ENCODE measurements around the gene F11R. TPM values are rescaled to one million over a fixed set of nuclear protein-coding genes. Genes with fewer than 3 reads are reported as not detected.

The F11R gene
- total and polyA plus RNA-seq, 10 of the 15 experiments (the other 5 are each of a cell fraction or from before 2014, with no cell fraction given) = 15.3 to 80.9 (median 24.3) TPM

GRCh38 chr1:160979286-160979685 lies 41.7 kb downstream of the F11R start:
- intact Hi-C loops (cut with micrococcal nuclease; ENCODE audit: unreplicated experiment) = no loop called here
- 86% methylated on average over 2 of the region's 2 CpGs for WGBS (ENCODE audit: insufficient coverage, insufficient replicate concordance, low lambda C conversion rate, missing lambda C conversion rate)
- ChIA-PET RAD21 (ENCODE audit: unreplicated experiment) (interaction anchor here (1.0 to 4.2 kb wide), 3 partner anchors 10 to 141 kb away, joined by 3 to 21 read pairs (median 3); no protein-coding TSS in a partner anchor), POLR2A (no interaction called here), SMC1A (ENCODE audit: uncharacterized antibody, unreplicated experiment) (interaction anchor here (0.8 to 4.9 kb wide), 4 partner anchors 27 to 202 kb away, joined by 3 to 21 read pairs (median 4); no protein-coding TSS in a partner anchor), CTCF (interaction anchor here (0.8 to 11.0 kb wide), 9 partner anchors 10 to 203 kb away, joined by 3 to 75 read pairs (median 3); partner anchors contain the start of genes ITLN2 and KLHDC9)
- no peaks in the 10 kb centered on the region for H4K20me1 ChIP-seq (ENCODE audit: control insufficient read depth, insufficient read depth)
- no peak for FAIRE-seq
- H3K4me3 ChIP-seq = no peak overlapping the region
- in situ Hi-C loops (cut with MboI) = no loop called here
- H3K27ac ChIP-seq (ENCODE audit: control insufficient read depth, insufficient read depth) = no peak overlapping the region
- no peak overlapping the region for H3K9ac ChIP-seq (ENCODE audit: control insufficient read depth, insufficient read depth, low read length)
- H3K4me2 ChIP-seq (ENCODE audit: control insufficient read depth, insufficient read depth) = no peak overlapping the region
- H3K79me2 ChIP-seq (ENCODE audit: control insufficient read depth, insufficient read depth, low read length) = no peaks in the 10 kb centered on the region
- H3K4me1 ChIP-seq (ENCODE audit: control insufficient read depth, insufficient read depth, low read length) = peaks cover 10% of the 10 kb centered on the region
- no peaks in the 10 kb centered on the region for H3K9me3 ChIP-seq (replicated peaks; ENCODE audit: control insufficient read depth, insufficient read depth, low read length)
- no peak for ATAC-seq
- H2AFZ ChIP-seq (ENCODE audit: control insufficient read depth, low read depth, low read length) = no peak overlapping the region
- no peaks in the 10 kb centered on the region; a peak in 2 of 4 replicates for H3K27me3 ChIP-seq (replicated peaks in 1 of 2; ENCODE audit: control insufficient read depth in 2 of 2, insufficient read depth in 2 of 2, low read length in 1 of 2)
- no peaks in the 10 kb centered on the region for H3K36me3 ChIP-seq (ENCODE audit: control insufficient read depth in 2 of 2, insufficient read depth in 2 of 2, low read length in 1 of 2)
- no TSS peak for BruUV-seq (replicated peaks)
- no peak for DNase-seq (ENCODE audit: low read depth, low spot score)
- no peak for TF ChIP-seq ZSCAN29 (IDR thresholded peaks at IDR 0.05)
- TF ChIP-seq, protein P1, sequence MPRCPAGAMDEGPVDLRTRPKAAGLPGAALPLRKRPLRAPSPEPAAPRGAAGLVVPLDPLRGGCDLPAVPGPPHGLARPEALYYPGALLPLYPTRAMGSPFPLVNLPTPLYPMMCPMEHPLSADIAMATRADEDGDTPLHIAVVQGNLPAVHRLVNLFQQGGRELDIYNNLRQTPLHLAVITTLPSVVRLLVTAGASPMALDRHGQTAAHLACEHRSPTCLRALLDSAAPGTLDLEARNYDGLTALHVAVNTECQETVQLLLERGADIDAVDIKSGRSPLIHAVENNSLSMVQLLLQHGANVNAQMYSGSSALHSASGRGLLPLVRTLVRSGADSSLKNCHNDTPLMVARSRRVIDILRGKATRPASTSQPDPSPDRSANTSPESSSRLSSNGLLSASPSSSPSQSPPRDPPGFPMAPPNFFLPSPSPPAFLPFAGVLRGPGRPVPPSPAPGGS (IDR thresholded peaks at IDR 0.05; ENCODE audit: borderline replicate concordance, insufficient read depth, low read depth, low read length, poor library complexity, severe bottlenecking) = no peak
- no peak for TF ChIP-seq REST (IDR thresholded peaks at IDR 0.05; ENCODE audit: low read depth, low read length)
- TF ChIP-seq TCF3 (IDR thresholded peaks at IDR 0.05; ENCODE audit: borderline replicate concordance, insufficient read depth, low read depth, low read length) = no peak
- TF ChIP-seq ZNF687 (IDR thresholded peaks at IDR 0.05) = no peak
- no peak for TF ChIP-seq HDAC6 (IDR thresholded peaks at IDR 0.05; ENCODE audit: unreplicated experiment)
- TF ChIP-seq JUND (IDR thresholded peaks at IDR 0.05; ENCODE audit: low read depth, low read length) = no peak
- no peak for TF ChIP-seq CREM (IDR thresholded peaks at IDR 0.05; ENCODE audit: low read depth)
- TF ChIP-seq NRF1 (conservative IDR thresholded peaks at IDR 0.05; ENCODE audit: low read depth, low read length) = no peak
- TF ChIP-seq ZNF592 (IDR thresholded peaks at IDR 0.05) = no peak

All from GM12878 (cell line).